Prostate gland (tissue), 2 donors: ENCODE results near the gene GPR33.

Experiments
- CTCF ChIP-seq, 4 experiments: fragments of 200-600 bp in 2 of 4; fragments of 450-650 bp in 2 of 4; sonication (generic) in 2 of 4; IDR thresholded peaks; 1 replicate in 3 of 4; 2 replicates in 1 of 4; pipeline ENCODE4 v1.5.1; 2016 to 2019; ENCODE audit warnings: antibody characterized with exemption in 4 of 4, mild to moderate bottlenecking in 2 of 4, moderate library complexity in 2 of 4
- POLR2A ChIP-seq: fragments of 450-650 bp; IDR thresholded peaks from one replicate; pipeline ENCODE4 v1.6.1; 2016; ENCODE audit warnings: antibody characterized with exemption, mild to moderate bottlenecking
- POLR2AphosphoS5 ChIP-seq: sonication (generic); formaldehyde crosslinking; IDR thresholded peaks from one replicate; pipeline ENCODE4 v1.6.1; 2017; ENCODE audit warnings: antibody characterized with exemption

DNA sequence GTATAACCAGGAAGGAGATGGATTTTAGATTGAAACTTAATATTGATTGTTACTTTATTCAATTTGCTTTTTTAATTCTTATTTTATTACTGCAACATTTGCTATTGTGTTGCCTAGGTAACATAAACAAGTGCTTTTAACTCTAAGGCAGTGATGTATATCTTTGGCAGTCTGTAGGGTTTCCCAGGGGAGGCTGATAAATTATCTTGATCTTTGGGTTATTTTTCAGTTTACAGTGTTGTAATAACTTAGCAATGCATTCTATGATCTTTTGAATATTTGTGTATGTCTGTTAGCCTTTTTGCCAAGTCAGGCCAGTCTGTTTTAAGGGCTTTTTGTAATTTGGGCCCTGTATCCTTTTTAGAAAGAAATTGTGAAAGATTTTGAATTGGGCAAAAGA is 22.7 kb downstream of the GPR33 start:
- TF ChIP-seq POLR2AphosphoS5 (no peak), CTCF (IDR thresholded peaks at IDR 0.05) (no peak), POLR2A (no peak)
